Loucy (cell line): Measurements from ENCODE around the gene A1CF.

ENCODE experiments used
- CTCF ChIP-seq: fragments of 200-600 bp; sonication (generic); conservative IDR thresholded peaks from 2 replicates; pipeline ENCODE4 v1.5.1; 2014; ENCODE audit warnings: mild to moderate bottlenecking, antibody characterized with exemption, low read length
- EZH2phosphoT487 ChIP-seq: fragments of 200-600 bp; IDR thresholded peaks from 2 replicates; pipeline ENCODE4 v1.6.1; 2018; ENCODE audit warnings: antibody characterized with exemption, mild to moderate bottlenecking, moderate library complexity, borderline replicate concordance

- TF ChIP-seq CTCF (no peak), EZH2phosphoT487 (no peak)
Measured at GRCh38 chr10:50931948-50932431, 46.6 kb upstream of the A1CF start.
